OCI-LY7 (cell line): ENCODE measurements around the gene PACSIN2.

Source experiments
- EZH2phosphoT487 ChIP-seq: fragments of 200-600 bp; sonication (generic); IDR thresholded peaks from 2 replicates; pipeline ENCODE4 v1.6.1; 2018; ENCODE audit warnings: low read depth, borderline replicate concordance, mild to moderate bottlenecking, mixed run types, antibody characterized with exemption, low read length, moderate library complexity, mixed read lengths
- TF ChIP-seq, protein P1 (sequence below): fragments of 200-600 bp; sonication (generic); conservative IDR thresholded peaks from 2 replicates; pipeline ENCODE4 v1.5.1; 2014; ENCODE audit warnings: mild to moderate bottlenecking, antibody characterized with exemption, low read length, moderate library complexity, mixed read lengths

DNA sequence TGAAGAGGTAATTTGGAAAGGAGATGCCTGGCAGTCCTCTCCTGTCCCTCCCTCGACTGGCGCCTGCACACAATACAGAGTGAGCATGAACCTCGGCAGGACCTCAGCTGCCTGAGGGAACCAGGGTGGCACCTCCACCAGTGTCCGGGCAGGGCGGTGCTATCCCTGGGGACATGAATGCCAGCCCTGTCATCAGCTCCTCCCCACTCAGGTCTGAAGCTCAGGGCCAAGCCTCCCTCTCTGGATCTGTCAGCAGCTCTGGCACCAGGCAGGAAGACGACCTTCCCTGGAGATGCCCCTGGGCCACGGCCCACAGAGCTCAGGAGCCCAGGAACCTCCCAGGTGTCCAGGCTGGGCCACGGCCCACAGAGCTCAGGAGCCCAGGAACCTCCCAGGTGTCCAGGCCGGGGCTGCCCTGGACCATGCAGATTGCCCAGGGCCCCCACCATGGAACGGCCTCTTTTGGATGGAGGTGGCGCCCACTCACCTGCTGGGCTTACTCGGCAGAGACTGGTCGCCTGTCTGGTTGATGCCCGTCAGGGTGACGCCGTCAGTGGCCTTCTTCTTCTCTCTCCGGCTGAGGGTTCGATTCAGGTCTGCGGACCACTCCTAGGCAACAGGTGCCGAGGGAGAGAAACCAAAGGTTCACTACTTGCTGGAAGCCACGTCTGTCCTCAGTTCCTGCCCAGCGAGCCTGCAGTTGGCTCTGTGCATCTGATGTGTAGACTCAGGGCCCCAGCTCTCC lies 136.2 kb downstream of the PACSIN2 start:
- TF ChIP-seq EZH2phosphoT487 = no peak
- TF ChIP-seq, protein P1, sequence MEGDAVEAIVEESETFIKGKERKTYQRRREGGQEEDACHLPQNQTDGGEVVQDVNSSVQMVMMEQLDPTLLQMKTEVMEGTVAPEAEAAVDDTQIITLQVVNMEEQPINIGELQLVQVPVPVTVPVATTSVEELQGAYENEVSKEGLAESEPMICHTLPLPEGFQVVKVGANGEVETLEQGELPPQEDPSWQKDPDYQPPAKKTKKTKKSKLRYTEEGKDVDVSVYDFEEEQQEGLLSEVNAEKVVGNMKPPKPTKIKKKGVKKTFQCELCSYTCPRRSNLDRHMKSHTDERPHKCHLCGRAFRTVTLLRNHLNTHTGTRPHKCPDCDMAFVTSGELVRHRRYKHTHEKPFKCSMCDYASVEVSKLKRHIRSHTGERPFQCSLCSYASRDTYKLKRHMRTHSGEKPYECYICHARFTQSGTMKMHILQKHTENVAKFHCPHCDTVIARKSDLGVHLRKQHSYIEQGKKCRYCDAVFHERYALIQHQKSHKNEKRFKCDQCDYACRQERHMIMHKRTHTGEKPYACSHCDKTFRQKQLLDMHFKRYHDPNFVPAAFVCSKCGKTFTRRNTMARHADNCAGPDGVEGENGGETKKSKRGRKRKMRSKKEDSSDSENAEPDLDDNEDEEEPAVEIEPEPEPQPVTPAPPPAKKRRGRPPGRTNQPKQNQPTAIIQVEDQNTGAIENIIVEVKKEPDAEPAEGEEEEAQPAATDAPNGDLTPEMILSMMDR = no peak
